Sigmoid colon (tissue), 4 donors: Measurements from ENCODE around the gene GON4L.

Source experiments
- CTCF ChIP-seq, 4 experiments: fragments of 450-650 bp in 3 of 4; fragments of 200-600 bp in 1 of 4; IDR thresholded peaks; one replicate each; pipeline ENCODE4 v1.5.1; 2016 to 2019; ENCODE audit warnings: antibody characterized with exemption in 4 of 4, mild to moderate bottlenecking in 3 of 4, moderate library complexity in 2 of 4
- EP300 ChIP-seq, 4 donors: sonication (generic); formaldehyde crosslinking; IDR thresholded peaks; one replicate each; pipeline ENCODE4 v1.6.1; 2017; ENCODE audit warnings: antibody characterized with exemption in 4 of 4
- POLR2A ChIP-seq, 2 donors: fragments of 450-650 bp; IDR thresholded peaks; one replicate each; pipeline ENCODE4 v1.6.1; 2016; ENCODE audit warnings: antibody characterized with exemption in 2 of 2, mild to moderate bottlenecking in 2 of 2, moderate library complexity in 2 of 2

DNA sequence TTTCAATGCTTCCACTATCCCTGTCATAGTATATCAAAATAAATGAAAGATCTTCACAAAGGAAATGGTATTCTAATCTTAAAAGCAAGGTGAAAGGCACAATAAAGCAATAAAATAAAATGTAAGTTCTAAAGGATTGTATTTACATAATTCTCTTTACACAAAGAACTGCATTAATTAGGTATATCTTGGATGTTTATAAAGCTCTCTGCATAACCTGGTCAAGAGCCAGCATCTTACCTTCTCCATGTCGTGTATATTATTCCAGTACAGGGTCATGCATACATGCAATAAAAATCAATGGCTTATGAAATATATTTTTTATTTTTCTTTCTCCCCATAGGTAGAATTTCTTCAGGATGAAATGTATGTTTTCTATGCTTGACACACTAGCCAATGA, 63.8 kb downstream of the GON4L start:
- TF ChIP-seq CTCF (IDR thresholded peaks at IDR 0.05) (no peak), EP300 (IDR thresholded peaks at IDR 0.05) (no peak), POLR2A (IDR thresholded peaks at IDR 0.05) (no peak)
